ENCODE results near the gene NCOA3. TPM values are rescaled to one million over a fixed set of nuclear protein-coding genes. Genes with fewer than 3 reads are reported as not detected.
A peak's percentile ranks its signal among the peaks of the same experiment; 100 is the strongest.

The NCOA3 gene
- total and polyA plus RNA-seq, 12 donors, result 2.6 to 35.6 (median 22.2) TPM

DNA sequence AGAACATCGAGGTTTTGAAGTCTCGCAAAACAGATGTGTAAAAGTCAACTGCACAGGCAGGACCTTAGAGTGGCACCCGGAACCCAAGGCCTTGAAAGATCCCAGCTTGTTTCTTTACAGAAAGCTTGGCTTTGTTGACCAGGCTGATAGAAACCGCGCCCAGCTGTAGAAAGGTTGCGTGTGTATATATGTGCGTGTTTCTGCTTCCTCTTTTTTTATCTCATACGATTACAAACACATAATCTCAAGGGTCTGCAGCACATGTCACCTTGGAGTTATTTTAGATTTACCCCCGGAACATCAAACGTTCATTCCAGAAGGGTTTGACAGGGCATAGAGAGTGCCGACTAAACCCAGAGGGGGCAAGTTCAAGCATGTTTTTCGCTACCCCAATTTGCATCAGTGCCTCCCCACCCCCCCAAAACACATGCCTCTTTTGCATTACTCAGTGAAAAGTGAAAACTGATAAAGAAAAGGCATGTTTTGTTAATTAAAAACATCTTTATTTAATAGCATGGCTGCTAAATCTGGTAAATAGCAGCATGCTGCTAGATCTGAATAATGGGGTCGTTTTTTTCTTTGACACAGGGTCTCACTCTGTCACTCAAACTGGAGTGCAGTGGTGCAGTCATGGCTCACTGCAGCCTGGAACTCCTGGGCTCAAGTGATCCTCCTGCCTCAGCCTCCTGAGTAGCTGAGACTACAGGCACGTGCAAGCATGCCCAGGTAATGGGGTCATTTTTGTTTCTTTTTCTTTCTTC is 33.2 kb upstream of the NCOA3 start:
- 68 to 73% (median 73%) methylated on average over 14 of the region's 14 CpGs for WGBS, 4 donors
- Histone ChIP-seq H3K27me3 (no peaks in the 10 kb centered on the region), H3K9me3 (replicated peaks in 1 of 3) (no peaks in the 10 kb centered on the region), H3K4me1 (replicated peaks in 1 of 2) (peaks cover 6 to 13% of the 10 kb centered on the region in 2 donors), H3K4me3 (no peak overlapping the region), H3K27ac (no peak overlapping the region), H3K36me3 (replicated peaks in 1 of 2) (no peaks in the 10 kb centered on the region)
- TF ChIP-seq, protein P1, sequence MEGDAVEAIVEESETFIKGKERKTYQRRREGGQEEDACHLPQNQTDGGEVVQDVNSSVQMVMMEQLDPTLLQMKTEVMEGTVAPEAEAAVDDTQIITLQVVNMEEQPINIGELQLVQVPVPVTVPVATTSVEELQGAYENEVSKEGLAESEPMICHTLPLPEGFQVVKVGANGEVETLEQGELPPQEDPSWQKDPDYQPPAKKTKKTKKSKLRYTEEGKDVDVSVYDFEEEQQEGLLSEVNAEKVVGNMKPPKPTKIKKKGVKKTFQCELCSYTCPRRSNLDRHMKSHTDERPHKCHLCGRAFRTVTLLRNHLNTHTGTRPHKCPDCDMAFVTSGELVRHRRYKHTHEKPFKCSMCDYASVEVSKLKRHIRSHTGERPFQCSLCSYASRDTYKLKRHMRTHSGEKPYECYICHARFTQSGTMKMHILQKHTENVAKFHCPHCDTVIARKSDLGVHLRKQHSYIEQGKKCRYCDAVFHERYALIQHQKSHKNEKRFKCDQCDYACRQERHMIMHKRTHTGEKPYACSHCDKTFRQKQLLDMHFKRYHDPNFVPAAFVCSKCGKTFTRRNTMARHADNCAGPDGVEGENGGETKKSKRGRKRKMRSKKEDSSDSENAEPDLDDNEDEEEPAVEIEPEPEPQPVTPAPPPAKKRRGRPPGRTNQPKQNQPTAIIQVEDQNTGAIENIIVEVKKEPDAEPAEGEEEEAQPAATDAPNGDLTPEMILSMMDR (IDR thresholded peaks at IDR 0.05), result no peak
- TF ChIP-seq POLR2A (IDR thresholded peaks at IDR 0.05), result no peak
- intact Hi-C loops (cut with DNase I), result no loop called here
- DNase-seq, result no peak

GRCh38 chr20:47475419-47476044 is 26.2 kb upstream of the NCOA3 start:
- H3K27ac ChIP-seq, result no peak overlapping the region
- peaks cover 0 to 5% of the 10 kb centered on the region in 2 donors for H3K4me1 ChIP-seq (replicated peaks in 1 of 2)
- no peaks in the 10 kb centered on the region for H3K36me3 ChIP-seq (replicated peaks in 1 of 2)
- H3K27me3 ChIP-seq, result no peaks in the 10 kb centered on the region
- TF ChIP-seq, protein P1 (IDR thresholded peaks at IDR 0.05), result no peak
- TF ChIP-seq POLR2A (IDR thresholded peaks at IDR 0.05), result no peak
- 70 to 83% (median 80%) methylated on average over 4 of the region's 4 CpGs for WGBS, 4 donors
- peak in 1 of 7 donors; percentile 22 for DNase-seq
- intact Hi-C loops (cut with DNase I), result no loop called here
- no peak overlapping the region for H3K4me3 ChIP-seq
- no peaks in the 10 kb centered on the region for H3K9me3 ChIP-seq (replicated peaks in 1 of 3)

DNA sequence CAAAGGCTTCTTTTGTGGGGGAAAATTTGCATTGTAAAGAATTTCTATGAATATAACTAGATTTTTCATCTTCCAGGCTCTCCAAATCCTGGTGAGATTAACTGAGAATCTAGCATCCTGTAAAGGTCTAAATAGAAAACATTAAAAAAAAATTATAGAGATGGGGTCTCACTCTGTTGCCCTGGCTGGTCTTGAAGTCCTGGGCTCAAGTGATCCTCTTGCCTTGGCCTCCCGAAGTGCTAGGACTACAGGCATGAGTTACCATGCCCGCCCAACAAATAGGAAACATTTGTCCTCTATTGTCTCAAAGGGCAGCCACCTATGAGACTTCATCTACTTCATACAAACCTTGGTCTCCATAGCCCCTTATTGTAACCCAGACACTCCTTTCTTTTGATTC is 25.2 kb upstream of the NCOA3 start:
- no peaks in the 10 kb centered on the region for H3K36me3 ChIP-seq (replicated peaks in 1 of 2)
- WGBS, 4 donors, result 90 to 96% (median 94%) methylated on average over 2 of the region's 2 CpGs
- intact Hi-C loops (cut with DNase I), result no loop called here
- no peak overlapping the region for H3K27ac ChIP-seq
- no peak for TF ChIP-seq POLR2A (IDR thresholded peaks at IDR 0.05)
- TF ChIP-seq, protein P1 (IDR thresholded peaks at IDR 0.05), result no peak
- DNase-seq, result no peak
- H3K27me3 ChIP-seq, result no peaks in the 10 kb centered on the region
- H3K4me1 ChIP-seq (replicated peaks in 1 of 2), result no peaks in the 10 kb centered on the region
- H3K9me3 ChIP-seq (replicated peaks in 1 of 3), result no peaks in the 10 kb centered on the region
- no peak overlapping the region for H3K4me3 ChIP-seq

- 75 to 89% (median 80%) methylated on average over 4 of the region's 4 CpGs for WGBS, 4 donors
- Histone ChIP-seq H3K36me3 (replicated peaks in 1 of 2) (no peaks in the 10 kb centered on the region), H3K27me3 (no peaks in the 10 kb centered on the region), H3K27ac (peak overlapping the region in 1 of 5 donors; percentile 9), H3K4me3 (no peak overlapping the region), H3K4me1 (replicated peaks in 1 of 2) (no peaks in the 10 kb centered on the region), H3K9me3 (replicated peaks in 1 of 3) (no peaks in the 10 kb centered on the region)
- intact Hi-C loops (cut with DNase I), result no loop called here
- TF ChIP-seq, protein P1 (IDR thresholded peaks at IDR 0.05), result no peak
- TF ChIP-seq POLR2A (IDR thresholded peaks at IDR 0.05), result no peak
- DNase-seq, result no peak
Observed at GRCh38 chr20:47479093-47479492, 22.6 kb upstream of the NCOA3 start.

Measured in adrenal gland (tissue), 12 donors.